Activated CD8-positive, alpha-beta memory T cell treated with anti-CD3 and anti-CD28 coated beads, Interleukin-2, amount 50 U/mL, for 4 hours (primary cell): Measurements from ENCODE around the gene LIMK2.
A peak's percentile ranks its signal among the peaks of the same experiment; 100 is the strongest.
"Not testable (repeated sequence)": the region's sequence is repeated elsewhere in the genome, so short reads cannot be mapped to it uniquely, and the experiment has no call there.

Experiments
- DNase-seq: peaks from one replicate; pipeline ENCODE4 v3.0.0-alpha.2; 2020

The LIMK2 gene

GRCh38 chr22:31244943-31245451 lies 32.9 kb downstream of the LIMK2 start:
- DNase-seq = no peak

- DNase-seq = not testable (repeated sequence)
These were observed 33.9 kb downstream of the LIMK2 start for GRCh38 chr22:31245998-31246397.

- DNase-seq = no peak
These were observed 34.6 kb downstream of the LIMK2 start for GRCh38 chr22:31246687-31247086.

GRCh38 chr22:31247726-31248125 lies 35.6 kb downstream of the LIMK2 start:
- no peak for DNase-seq

- peak; percentile 58 for DNase-seq
These were observed 36.1 kb downstream of the LIMK2 start for GRCh38 chr22:31248138-31248745.

GRCh38 chr22:31248965-31249958 lies 37.2 kb downstream of the LIMK2 start:
- DNase-seq = no peak

- DNase-seq = no peak
These were observed 38.9 kb downstream of the LIMK2 start for GRCh38 chr22:31250740-31251600.

GRCh38 chr22:31253949-31254348 lies 41.9 kb downstream of the LIMK2 start:
- DNase-seq = no peak

GRCh38 chr22:31259798-31260473 lies 47.8 kb downstream of the LIMK2 start:
- no peak for DNase-seq

- DNase-seq = no peak
These were observed 48.4 kb downstream of the LIMK2 start for GRCh38 chr22:31260474-31260856.

- no peak for DNase-seq
These were observed 50.4 kb downstream of the LIMK2 start for GRCh38 chr22:31262312-31263133.

- DNase-seq = no peak
These were observed 52.0 kb downstream of the LIMK2 start for GRCh38 chr22:31263896-31264640.

- DNase-seq = no peak
These were observed 56.2 kb downstream of the LIMK2 start for GRCh38 chr22:31268281-31268680.

GRCh38 chr22:31269892-31270579 lies 57.9 kb downstream of the LIMK2 start:
- DNase-seq = no peak

GRCh38 chr22:31271026-31271425 lies 58.9 kb downstream of the LIMK2 start:
- no peak for DNase-seq

GRCh38 chr22:31271485-31271884 lies 59.4 kb downstream of the LIMK2 start:
- no peak for DNase-seq

GRCh38 chr22:31272522-31273446 lies 60.7 kb downstream of the LIMK2 start:
- DNase-seq = peak; percentile 61

- no peak for DNase-seq
These were observed 61.9 kb downstream of the LIMK2 start for GRCh38 chr22:31274017-31274416.

GRCh38 chr22:31275018-31275417 lies 62.9 kb downstream of the LIMK2 start:
- no peak for DNase-seq
